Left forelimb (tissue), 1 donor: ENCODE results near the gene COL4A5.
A peak's percentile ranks its signal among the peaks of the same experiment; 100 is the strongest.
"Not testable (repeated sequence)": the region's sequence is repeated elsewhere in the genome, so short reads cannot be mapped to it uniquely, and the experiment has no call there.

ENCODE experiments used
- DNase-seq: peaks from one replicate; pipeline ENCODE4 v3.0.0-alpha.2; 2018; ENCODE audit warnings: low spot score

COL4A5 gene

GRCh38 chrX:108439426-108439942 lies at the start of gene COL4A5:
COL4A5 (plus strand) TSS chrX:108439838; CDS start chrX:108440126, 288 bp downstream.
- DNase-seq = peak; percentile 70

- DNase-seq = not testable (repeated sequence)
Measured at GRCh38 chrX:108390976-108391717, 48.5 kb upstream of the COL4A5 start.

- no peak for DNase-seq
Measured at GRCh38 chrX:108396188-108396891, 43.3 kb upstream of the COL4A5 start.

- DNase-seq = no peak
Measured at GRCh38 chrX:108396986-108397385, 42.7 kb upstream of the COL4A5 start.

DNA sequence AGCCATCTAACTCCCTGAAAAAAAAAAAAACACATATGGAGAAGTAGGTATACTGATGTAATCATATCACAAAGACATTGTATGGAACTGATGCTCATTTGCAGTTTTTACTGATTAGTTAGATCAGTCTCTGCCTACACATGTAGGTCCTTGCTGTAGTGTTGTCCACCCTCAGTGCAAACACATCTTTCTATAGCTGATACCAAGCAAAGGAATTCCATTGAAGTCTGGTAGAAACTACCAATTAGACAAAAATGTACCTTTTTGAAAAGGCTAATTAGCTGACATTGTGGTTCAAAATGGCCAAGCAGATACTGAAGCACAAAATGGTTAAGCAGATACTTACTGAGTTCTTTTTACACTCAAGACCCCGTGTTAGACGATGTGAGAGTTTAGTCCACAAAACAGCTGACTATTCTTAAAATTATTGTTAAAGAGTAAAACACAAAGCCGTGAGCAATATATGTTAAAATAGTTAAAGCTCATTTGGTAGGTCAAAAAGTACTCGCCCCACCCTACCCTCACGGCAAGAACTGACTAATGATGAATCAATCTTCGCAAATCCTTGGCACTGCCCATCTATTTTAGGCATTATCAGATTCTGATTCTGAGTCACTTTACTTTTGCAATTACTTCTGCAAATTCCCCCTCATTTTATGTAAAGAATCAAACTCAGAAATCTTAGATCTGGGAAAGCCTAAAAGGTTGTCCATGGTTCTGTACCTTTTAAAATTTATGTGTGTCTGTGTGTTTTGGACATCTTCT lies 41.8 kb upstream of the COL4A5 start:
- no peak for DNase-seq

GRCh38 chrX:108399418-108400165 lies 40.0 kb upstream of the COL4A5 start:
- DNase-seq = no peak

- no peak for DNase-seq
Measured at GRCh38 chrX:108412783-108413182, 26.9 kb upstream of the COL4A5 start.

GRCh38 chrX:108415146-108415545 lies 24.5 kb upstream of the COL4A5 start:
- no peak for DNase-seq

DNA sequence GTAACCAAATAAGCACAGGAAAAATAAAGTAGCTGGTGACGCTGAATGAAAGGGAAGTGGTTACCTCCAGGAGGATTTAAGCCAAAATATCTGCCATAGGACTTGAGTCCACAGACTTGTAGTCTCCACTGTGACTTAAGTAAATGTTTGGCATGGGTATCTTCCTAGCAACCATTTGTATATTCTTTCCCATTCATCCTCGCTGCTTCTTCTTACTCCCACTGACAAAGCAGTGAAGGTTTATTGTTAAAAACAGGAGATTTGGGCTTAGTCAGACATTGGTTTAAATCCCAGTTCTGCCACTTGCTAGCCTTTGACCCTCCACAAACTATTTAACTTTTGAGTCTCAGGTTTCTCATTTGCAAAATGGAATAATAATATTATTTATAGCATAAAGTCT lies 23.7 kb upstream of the COL4A5 start:
- no peak for DNase-seq

DNA sequence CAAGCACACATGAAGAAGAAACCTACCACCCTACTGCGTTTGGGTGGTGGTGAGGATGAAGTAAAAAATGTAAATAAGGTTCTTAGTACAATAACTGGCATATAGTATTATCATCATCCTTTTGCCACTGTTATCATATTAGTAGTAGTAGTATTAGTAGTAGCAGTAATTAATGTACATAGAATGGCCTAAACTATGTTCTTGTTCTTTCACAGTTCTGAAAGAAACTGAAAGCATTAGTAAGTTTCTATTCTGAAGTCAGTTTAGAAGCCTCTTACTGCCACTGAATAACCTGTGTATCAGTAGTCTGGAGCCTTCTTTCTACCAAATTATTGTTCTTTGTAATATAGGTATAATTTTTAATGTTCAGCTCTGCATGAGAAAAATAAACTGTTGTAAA lies 22.4 kb upstream of the COL4A5 start:
- DNase-seq = no peak

GRCh38 chrX:108419401-108419800 lies 20.2 kb upstream of the COL4A5 start:
- DNase-seq = no peak

DNA sequence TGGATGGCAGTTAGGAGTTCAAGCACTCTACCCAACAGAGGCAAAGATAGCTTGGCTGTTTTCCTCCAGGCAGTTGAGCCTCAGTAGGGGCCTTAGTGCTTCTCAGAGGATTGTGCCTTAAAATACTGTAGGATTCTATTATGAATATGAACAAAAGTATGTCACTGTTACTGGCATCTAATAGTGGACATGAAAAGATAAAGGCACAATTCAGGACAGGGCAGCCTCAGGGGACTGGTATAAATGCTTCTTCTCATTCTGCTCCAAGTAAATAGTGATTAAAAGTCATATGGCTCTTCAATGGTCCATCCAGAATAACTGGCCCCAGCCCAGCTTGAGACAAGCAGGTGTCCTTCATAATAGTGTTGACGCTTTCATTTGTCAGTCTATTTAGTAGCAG lies 19.2 kb upstream of the COL4A5 start:
- no peak for DNase-seq

GRCh38 chrX:108426262-108426661 lies 13.4 kb upstream of the COL4A5 start:
- DNase-seq = no peak

GRCh38 chrX:108435261-108435660 lies 4.4 kb upstream of the COL4A5 start:
- no peak for DNase-seq

GRCh38 chrX:108437349-108438109 lies 2.1 kb upstream of the COL4A5 start:
- no peak for DNase-seq

DNA sequence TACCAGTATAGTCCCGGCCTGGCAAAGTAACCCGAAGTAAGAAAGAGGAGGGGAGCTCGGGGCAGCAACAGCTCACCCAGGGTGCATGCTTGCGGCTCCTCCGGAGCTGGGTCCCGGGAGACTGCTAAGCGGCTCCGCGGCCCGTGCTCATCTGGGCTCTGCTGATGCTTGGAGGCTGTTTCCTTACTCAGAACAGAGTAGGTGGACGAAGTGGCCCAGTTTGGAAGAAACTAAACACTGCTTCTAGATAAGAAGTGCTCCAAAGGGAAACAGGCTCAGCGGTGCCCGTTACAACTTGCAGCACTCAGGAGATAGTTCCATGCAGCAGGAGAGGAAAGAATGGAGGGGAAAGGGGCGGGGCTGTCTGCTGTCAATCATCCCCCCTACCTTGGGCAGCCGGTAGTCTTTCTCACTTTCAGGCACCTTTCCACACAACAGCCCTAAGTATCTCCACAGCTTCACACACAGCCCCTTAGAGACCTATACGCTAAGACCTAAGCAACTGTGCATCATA lies 1.5 kb upstream of the COL4A5 start, which contains the start of gene COL4A6:
Gene COL4A6 (minus strand): TSS at position 313 of the 514 bp plus-strand sequence. CDS start 226 bp downstream, at position 87.
- DNase-seq = no peak

GRCh38 chrX:108439961-108440696 lies 491 bp downstream of the COL4A5 start:
- DNase-seq = no peak

DNA sequence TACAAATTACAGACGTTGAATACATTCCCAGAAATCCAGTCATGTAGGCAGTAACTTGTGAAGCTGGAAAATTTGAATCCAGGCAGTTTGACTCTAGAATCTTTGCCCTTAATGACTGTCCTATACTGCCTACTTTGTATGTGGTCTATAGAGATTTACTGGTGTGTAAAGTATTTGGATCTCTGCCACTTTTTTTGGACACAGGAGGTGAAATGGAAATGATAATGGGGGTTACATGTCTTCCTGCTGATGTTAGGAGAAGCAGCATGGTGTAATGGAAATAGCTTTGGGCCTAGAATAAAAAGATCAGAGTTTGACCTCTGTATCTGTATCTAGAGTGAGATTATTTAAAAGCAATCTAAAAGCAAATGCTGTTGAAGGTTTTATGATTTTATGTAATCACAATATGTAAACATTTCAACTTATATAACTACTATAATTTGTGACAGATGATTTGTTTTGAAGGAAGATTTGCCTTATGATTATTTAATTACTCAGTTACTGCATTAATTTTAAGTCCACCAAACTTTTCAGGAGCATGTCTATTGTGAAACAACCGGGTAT lies 3.3 kb downstream of the COL4A5 start:
- no peak for DNase-seq

- no peak for DNase-seq
Measured at GRCh38 chrX:108447303-108447702, 7.7 kb downstream of the COL4A5 start.

- no peak for DNase-seq
Measured at GRCh38 chrX:108453841-108454240, 14.2 kb downstream of the COL4A5 start.
